ENCODE data around the gene SFT2D1. TPM values are rescaled to one million over a fixed set of nuclear protein-coding genes. Genes with fewer than 3 reads are reported as not detected.
A peak's percentile ranks its signal among the peaks of the same experiment; 100 is the strongest.

SFT2D1 gene
- total RNA-seq, 1 donor from 2014 or later: 29.1 TPM

GRCh38 chr6:166370489-166370888 is 28.1 kb upstream of the SFT2D1 start:
- TF ChIP-seq CTCF (IDR thresholded peaks at IDR 0.05; ENCODE audit: unreplicated experiment): no peak
- Mint-ChIP-seq H3K27me3 (ENCODE audit: unreplicated experiment) (no peaks in the 10 kb centered on the region), H3K4me1 (ENCODE audit: unreplicated experiment) (peaks cover 9% of the 10 kb centered on the region), H3K27ac (ENCODE audit: unreplicated experiment) (no peak overlapping the region), H3K4me3 (ENCODE audit: unreplicated experiment) (no peak overlapping the region), H3K9me3 (ENCODE audit: unreplicated experiment) (no peaks in the 10 kb centered on the region), H3K36me3 (ENCODE audit: low read depth, unreplicated experiment) (no peaks in the 10 kb centered on the region)
- no peak for DNase-seq (ENCODE audit: low spot score)

GRCh38 chr6:166369782-166370181 is 27.4 kb upstream of the SFT2D1 start:
- DNase-seq (ENCODE audit: low spot score): no peak
- no peaks in the 10 kb centered on the region for H3K27me3 Mint-ChIP-seq (ENCODE audit: unreplicated experiment)
- H3K4me1 Mint-ChIP-seq (ENCODE audit: unreplicated experiment): peaks cover 9% of the 10 kb centered on the region
- H3K27ac Mint-ChIP-seq (ENCODE audit: unreplicated experiment): peak overlapping the region; percentile 49
- no peaks in the 10 kb centered on the region for H3K9me3 Mint-ChIP-seq (ENCODE audit: unreplicated experiment)
- no peak for TF ChIP-seq CTCF (IDR thresholded peaks at IDR 0.05; ENCODE audit: unreplicated experiment)
- H3K4me3 Mint-ChIP-seq (ENCODE audit: unreplicated experiment): no peak overlapping the region
- no peaks in the 10 kb centered on the region for H3K36me3 Mint-ChIP-seq (ENCODE audit: low read depth, unreplicated experiment)

DNA sequence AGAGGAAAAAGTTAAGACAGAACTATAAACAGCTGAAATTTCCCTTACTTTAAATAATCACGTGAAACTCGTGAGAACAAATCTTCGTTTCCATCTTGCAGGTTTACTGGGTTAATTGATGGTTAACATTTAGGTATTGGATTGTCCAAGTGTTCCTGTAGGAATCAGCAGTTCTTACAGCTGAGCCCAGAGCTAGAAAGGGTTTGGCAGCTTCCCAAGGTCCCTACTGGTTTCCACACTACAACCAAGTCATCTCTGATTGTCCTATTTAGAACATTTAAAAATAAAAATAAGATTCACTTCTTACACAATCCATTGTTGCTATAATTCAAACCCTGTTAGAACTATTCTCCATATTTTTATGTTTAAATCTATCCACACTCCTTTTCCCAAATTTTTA is 24.6 kb upstream of the SFT2D1 start:
- Mint-ChIP-seq H3K9me3 (ENCODE audit: unreplicated experiment) (no peaks in the 10 kb centered on the region), H3K4me3 (ENCODE audit: unreplicated experiment) (no peak overlapping the region), H3K27ac (ENCODE audit: unreplicated experiment) (no peak overlapping the region), H3K36me3 (ENCODE audit: low read depth, unreplicated experiment) (peaks cover 4% of the 10 kb centered on the region), H3K27me3 (ENCODE audit: unreplicated experiment) (no peaks in the 10 kb centered on the region), H3K4me1 (ENCODE audit: unreplicated experiment) (peaks cover 9% of the 10 kb centered on the region)
- no peak for DNase-seq (ENCODE audit: low spot score)
- TF ChIP-seq CTCF (IDR thresholded peaks at IDR 0.05; ENCODE audit: unreplicated experiment): no peak

DNA sequence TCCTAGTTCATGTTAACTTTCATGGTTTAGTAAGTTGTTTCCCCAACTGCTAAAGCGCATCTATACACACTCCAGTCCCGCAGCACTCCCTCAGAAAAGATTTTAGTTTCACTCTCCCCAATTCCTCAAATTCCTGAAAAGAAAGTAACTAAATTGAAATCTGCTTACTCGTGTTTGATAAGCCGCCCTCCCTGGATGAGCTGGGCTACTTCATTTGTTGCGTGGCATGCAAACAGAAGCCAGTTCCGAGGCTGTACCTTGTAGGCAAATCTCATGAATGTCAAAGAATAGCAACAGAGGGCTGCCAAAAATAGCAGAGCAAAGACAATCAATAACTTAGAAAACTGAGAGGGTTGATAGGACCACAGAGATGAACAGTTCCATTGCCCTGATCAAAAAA is 23.5 kb upstream of the SFT2D1 start:
- no peak for TF ChIP-seq CTCF (IDR thresholded peaks at IDR 0.05; ENCODE audit: unreplicated experiment)
- DNase-seq (ENCODE audit: low spot score): no peak
- Mint-ChIP-seq H3K4me1 (ENCODE audit: unreplicated experiment) (peaks cover 9% of the 10 kb centered on the region), H3K9me3 (ENCODE audit: unreplicated experiment) (no peaks in the 10 kb centered on the region), H3K4me3 (ENCODE audit: unreplicated experiment) (no peak overlapping the region), H3K27ac (ENCODE audit: unreplicated experiment) (peak overlapping the region; percentile 4), H3K27me3 (ENCODE audit: unreplicated experiment) (peaks cover under 1% of the 10 kb centered on the region), H3K36me3 (ENCODE audit: low read depth, unreplicated experiment) (peaks cover 4% of the 10 kb centered on the region)

GRCh38 chr6:166365221-166365620 is 22.9 kb upstream of the SFT2D1 start:
- no peak for DNase-seq (ENCODE audit: low spot score)
- Mint-ChIP-seq H3K27me3 (ENCODE audit: unreplicated experiment) (peaks cover 1% of the 10 kb centered on the region), H3K27ac (ENCODE audit: unreplicated experiment) (no peak overlapping the region), H3K36me3 (ENCODE audit: low read depth, unreplicated experiment) (peaks cover 4% of the 10 kb centered on the region), H3K4me1 (ENCODE audit: unreplicated experiment) (peaks cover 11% of the 10 kb centered on the region), H3K4me3 (ENCODE audit: unreplicated experiment) (no peak overlapping the region), H3K9me3 (ENCODE audit: unreplicated experiment) (no peaks in the 10 kb centered on the region)
- TF ChIP-seq CTCF (IDR thresholded peaks at IDR 0.05; ENCODE audit: unreplicated experiment): no peak
